Measurements from ENCODE around the gene HDDC3.

HDDC3 gene

GRCh38 chr15:90889736-90890456 is 42.5 kb downstream of the HDDC3 start:
- no peak for DNase-seq

- DNase-seq = no peak
Measured at GRCh38 chr15:90889313-90889730, 43.0 kb downstream of the HDDC3 start.

- no peak for DNase-seq
Measured at GRCh38 chr15:90887037-90887481, 45.3 kb downstream of the HDDC3 start.

GRCh38 chr15:90886291-90886614 is 46.1 kb downstream of the HDDC3 start:
- no peak for DNase-seq

GRCh38 chr15:90885432-90886290 is 46.7 kb downstream of the HDDC3 start:
- DNase-seq = peak; percentile 58

GRCh38 chr15:90884719-90885431 is 47.5 kb downstream of the HDDC3 start:
- DNase-seq = no peak

- no peak for DNase-seq
Measured at GRCh38 chr15:90883976-90884718, 48.2 kb downstream of the HDDC3 start, which contains the start of gene FES. FES (plus strand) TSS chr15:90884504; CDS start chr15:90885046, 542 bp downstream.

- DNase-seq = no peak
Measured at GRCh38 chr15:90883526-90883975, 48.8 kb downstream of the HDDC3 start.

- no peak for DNase-seq
Measured at GRCh38 chr15:90882781-90883525, 49.4 kb downstream of the HDDC3 start.

- no peak for DNase-seq
Measured at GRCh38 chr15:90881978-90882721, 50.2 kb downstream of the HDDC3 start.

GRCh38 chr15:90881181-90881977 is 51.0 kb downstream of the HDDC3 start:
- DNase-seq = no peak

- no peak for DNase-seq
Measured at GRCh38 chr15:90880381-90881145, 51.8 kb downstream of the HDDC3 start.

All from NCI-H1436 (cell line).